Neutrophil (primary cell): ENCODE measurements around the gene TLN1.

Source experiments
- H3K27ac ChIP-seq: fragments of 200-600 bp; sonication (generic); 2 replicates; pipeline ENCODE4 v1.5.1; 2016; ENCODE audit warnings: mild to moderate bottlenecking, moderate library complexity
- H3K27me3 ChIP-seq: fragments of 200-600 bp; sonication (generic); 2 replicates; pipeline ENCODE4 v1.6.0; 2016; ENCODE audit warnings: mild to moderate bottlenecking
- H3K36me3 ChIP-seq: fragments of 200-600 bp; sonication (generic); 2 replicates; pipeline ENCODE4 v1.5.1; 2017
- H3K4me1 ChIP-seq, 2 experiments: fragments of 200-600 bp in 1 of 2; sonication (generic) in 1 of 2; 1 replicate in 1 of 2; 2 replicates in 1 of 2; pipeline versions ENCODE4 v1.5.1 to v1.6.1; 2013 to 2016; ENCODE audit warnings: low read depth in 1 of 2, low read length in 1 of 2, mild to moderate bottlenecking in 1 of 2, moderate library complexity in 1 of 2; ENCODE audit not compliant: control insufficient read depth in 1 of 2, insufficient read depth in 1 of 2
- H3K4me3 ChIP-seq, 2 experiments: fragments of 200-600 bp in 1 of 2; sonication (generic) in 1 of 2; 1 replicate in 1 of 2; 2 replicates in 1 of 2; pipeline ENCODE4 v1.5.1; 2013 to 2016; ENCODE audit warnings: low read depth in 1 of 2, low read length in 1 of 2, mild to moderate bottlenecking in 1 of 2, moderate library complexity in 1 of 2
- H3K9me3 ChIP-seq: fragments of 200-600 bp; sonication (generic); 2 replicates; pipeline ENCODE4 v1.5.1; 2016
- TF ChIP-seq, protein P1 (sequence below): fragments of 200-600 bp; sonication (generic); IDR thresholded peaks from 2 replicates; pipeline ENCODE4 v1.5.1; 2016; ENCODE audit warnings: antibody characterized with exemption

Gene TLN1

DNA sequence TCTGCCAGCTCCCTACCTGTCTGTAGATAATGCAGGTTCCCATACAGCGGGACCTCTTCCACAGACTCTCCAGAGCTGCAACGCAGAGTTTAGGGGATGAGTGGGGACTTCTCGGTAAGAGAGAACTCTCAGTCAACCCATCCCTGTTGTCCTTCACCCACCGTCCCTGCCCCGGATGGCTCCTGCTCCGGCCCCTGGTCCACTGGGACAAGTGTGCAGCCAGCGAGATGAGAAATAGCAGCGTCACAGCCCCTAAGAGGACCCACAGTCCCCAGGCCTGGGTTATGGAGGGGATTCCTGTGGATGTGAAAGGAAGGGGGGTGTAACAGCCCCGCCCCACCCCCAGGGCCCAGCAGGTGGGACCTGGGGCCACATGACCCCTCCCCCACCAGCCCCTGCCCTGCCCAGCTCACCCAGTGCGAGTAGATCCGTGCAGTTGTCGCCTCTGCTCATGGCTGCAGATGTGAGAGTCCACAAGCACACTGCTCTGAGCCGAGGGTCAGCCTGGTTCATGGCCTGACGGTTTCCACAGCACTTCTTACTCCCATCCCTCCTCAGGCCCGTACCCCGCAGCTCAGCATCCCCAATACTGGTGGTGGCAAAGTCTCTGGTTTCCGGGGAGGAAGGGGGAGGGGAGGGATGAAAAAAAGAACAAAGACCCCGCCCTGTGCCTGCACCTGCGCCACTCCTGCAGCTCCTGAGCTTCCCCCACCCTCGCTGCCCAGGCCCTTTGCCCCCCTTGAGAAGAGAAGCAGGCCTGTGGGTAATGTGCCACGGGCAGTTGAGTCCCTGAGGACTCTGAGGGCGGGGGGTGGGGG lies 81.4 kb downstream of the TLN1 start, which contains the start of gene SIT1:
Gene SIT1 (minus strand): TSS at position 591 of the 818 bp plus-strand sequence. CDS start 78 bp downstream, at position 513.
- TF ChIP-seq, protein P1, sequence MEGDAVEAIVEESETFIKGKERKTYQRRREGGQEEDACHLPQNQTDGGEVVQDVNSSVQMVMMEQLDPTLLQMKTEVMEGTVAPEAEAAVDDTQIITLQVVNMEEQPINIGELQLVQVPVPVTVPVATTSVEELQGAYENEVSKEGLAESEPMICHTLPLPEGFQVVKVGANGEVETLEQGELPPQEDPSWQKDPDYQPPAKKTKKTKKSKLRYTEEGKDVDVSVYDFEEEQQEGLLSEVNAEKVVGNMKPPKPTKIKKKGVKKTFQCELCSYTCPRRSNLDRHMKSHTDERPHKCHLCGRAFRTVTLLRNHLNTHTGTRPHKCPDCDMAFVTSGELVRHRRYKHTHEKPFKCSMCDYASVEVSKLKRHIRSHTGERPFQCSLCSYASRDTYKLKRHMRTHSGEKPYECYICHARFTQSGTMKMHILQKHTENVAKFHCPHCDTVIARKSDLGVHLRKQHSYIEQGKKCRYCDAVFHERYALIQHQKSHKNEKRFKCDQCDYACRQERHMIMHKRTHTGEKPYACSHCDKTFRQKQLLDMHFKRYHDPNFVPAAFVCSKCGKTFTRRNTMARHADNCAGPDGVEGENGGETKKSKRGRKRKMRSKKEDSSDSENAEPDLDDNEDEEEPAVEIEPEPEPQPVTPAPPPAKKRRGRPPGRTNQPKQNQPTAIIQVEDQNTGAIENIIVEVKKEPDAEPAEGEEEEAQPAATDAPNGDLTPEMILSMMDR: no peak
- peaks cover 16 to 18% of the 10 kb centered on the region in 2 experiments for H3K4me1 ChIP-seq
- no peak within 1 kb of the TSS for H3K4me3 ChIP-seq
- no peaks in the 10 kb centered on the region for H3K36me3 ChIP-seq
- no peaks in the 10 kb centered on the region for H3K9me3 ChIP-seq
- H3K27ac ChIP-seq: no peak within 1 kb of the TSS
- H3K27me3 ChIP-seq: no peaks in the 10 kb centered on the region

DNA sequence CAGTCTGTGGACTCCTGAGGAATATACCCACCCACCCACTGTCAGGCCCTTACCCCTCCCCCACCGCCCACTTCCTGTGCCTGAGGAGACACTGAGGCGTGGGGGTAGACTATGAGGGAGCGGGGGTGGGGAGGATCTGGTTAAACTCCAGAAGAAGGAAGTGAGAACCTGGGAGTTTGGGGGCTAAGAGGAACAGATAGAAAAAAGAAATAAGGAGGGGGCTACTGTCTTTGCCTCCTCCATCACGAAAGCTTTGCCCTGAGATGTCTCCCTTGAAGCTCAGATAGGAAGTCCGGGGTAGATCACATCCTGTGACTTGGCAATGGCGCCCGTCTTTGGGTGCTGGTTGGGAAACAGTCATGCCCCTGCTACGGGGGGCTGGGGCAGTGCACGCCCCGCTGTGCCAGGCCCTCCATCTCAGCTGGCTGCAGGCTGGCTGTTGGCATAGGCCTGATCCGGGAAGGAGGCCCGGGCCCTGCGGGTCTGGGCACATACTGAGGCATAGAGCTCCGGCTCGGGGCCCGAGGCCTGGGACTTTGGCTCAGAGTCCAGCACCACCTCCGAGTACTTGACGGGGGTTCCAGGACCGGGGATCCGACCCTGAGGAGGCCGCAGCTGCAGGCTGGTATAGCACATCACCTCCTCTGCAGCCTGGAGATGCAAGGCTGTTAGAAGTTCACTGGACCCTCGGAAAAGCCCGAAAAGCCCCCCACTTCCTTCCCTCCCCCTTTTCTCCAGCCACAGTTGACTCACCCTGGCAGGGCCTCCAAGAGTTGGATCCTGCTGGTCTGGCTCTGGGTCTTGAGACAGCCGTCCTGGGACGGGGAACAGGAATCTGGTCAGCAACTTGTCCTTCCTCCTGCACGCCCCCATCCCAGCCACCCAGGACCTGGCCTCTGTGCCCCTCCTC lies 82.3 kb downstream of the TLN1 start:
- no peak overlapping the region for H3K4me3 ChIP-seq
- no peaks in the 10 kb centered on the region for H3K27me3 ChIP-seq
- H3K27ac ChIP-seq: no peak overlapping the region
- H3K9me3 ChIP-seq: no peaks in the 10 kb centered on the region
- peaks cover 16 to 18% of the 10 kb centered on the region in 2 experiments for H3K4me1 ChIP-seq
- TF ChIP-seq, protein P1: no peak
- no peaks in the 10 kb centered on the region for H3K36me3 ChIP-seq
